Activated T-cell treated with anti-CD3 and anti-CD28 coated beads for 48 hours (primary cell): ENCODE data around the gene TOPORS.
"Not testable (repeated sequence)": the region's sequence is repeated elsewhere in the genome, so short reads cannot be mapped to it uniquely, and the experiment has no call there.

Source experiments
- DNase-seq: peaks from one replicate; pipeline ENCODE4 v3.0.0-alpha.2; 2020; ENCODE audit warnings: low read depth

TOPORS gene

GRCh38 chr9:32552172-32552872, at the start of gene TOPORS, which contains the start of gene SMIM27:
Gene TOPORS (minus strand): TSS chr9:32552586. CDS start chr9:32552436, 150 bp downstream.
Gene SMIM27 (plus strand): TSS chr9:32552327. CDS start chr9:32552435, 108 bp downstream.
- DNase-seq: peak; percentile 89

- not testable (repeated sequence) for DNase-seq
These were observed 46.6 kb upstream of the TOPORS start for GRCh38 chr9:32599021-32599420.

- no peak for DNase-seq
These were observed 44.5 kb upstream of the TOPORS start for GRCh38 chr9:32596936-32597335.

GRCh38 chr9:32596096-32596865, 43.9 kb upstream of the TOPORS start:
- no peak for DNase-seq

- no peak for DNase-seq
These were observed 38.5 kb upstream of the TOPORS start for GRCh38 chr9:32590898-32591297.

GRCh38 chr9:32590476-32590875, 38.1 kb upstream of the TOPORS start:
- DNase-seq: no peak

GRCh38 chr9:32589083-32589723, 36.8 kb upstream of the TOPORS start:
- DNase-seq: no peak

GRCh38 chr9:32587901-32588300, 35.5 kb upstream of the TOPORS start:
- DNase-seq: no peak

- no peak for DNase-seq
These were observed 32.4 kb upstream of the TOPORS start for GRCh38 chr9:32584784-32585183.

GRCh38 chr9:32581512-32582143, 29.2 kb upstream of the TOPORS start:
- DNase-seq: no peak

GRCh38 chr9:32580631-32581300, 28.4 kb upstream of the TOPORS start:
- DNase-seq: no peak

- peak; percentile 60 for DNase-seq
These were observed 27.4 kb upstream of the TOPORS start for GRCh38 chr9:32579706-32580331.

GRCh38 chr9:32578976-32579375, 26.6 kb upstream of the TOPORS start:
- no peak for DNase-seq

- DNase-seq: no peak
These were observed 24.9 kb upstream of the TOPORS start for GRCh38 chr9:32577316-32577715.

GRCh38 chr9:32574858-32575257, 22.5 kb upstream of the TOPORS start:
- DNase-seq: no peak

GRCh38 chr9:32573821-32574220, 21.4 kb upstream of the TOPORS start:
- DNase-seq: no peak

- peak; percentile 91 for DNase-seq
These were observed 20.6 kb upstream of the TOPORS start, which contains the start of gene NDUFB6 for GRCh38 chr9:32572900-32573523. Gene NDUFB6 (minus strand): TSS chr9:32573159. CDS start chr9:32573060, 99 bp downstream.

GRCh38 chr9:32571969-32572899, 19.8 kb upstream of the TOPORS start:
- DNase-seq: peak; percentile 44

- DNase-seq: no peak
These were observed 17.9 kb upstream of the TOPORS start for GRCh38 chr9:32570262-32570661.

- DNase-seq: no peak
These were observed 14.4 kb upstream of the TOPORS start for GRCh38 chr9:32566770-32567169.
